Ovary (tissue), 10 donors: ENCODE data around the gene SETBP1. TPM values are rescaled to one million over a fixed set of nuclear protein-coding genes. Genes with fewer than 3 reads are reported as not detected.
A peak's percentile ranks its signal among the peaks of the same experiment; 100 is the strongest.

Source experiments
- DNase-seq, 5 donors: peaks; one replicate each; pipeline ENCODE4 v3.0.0-alpha.2; 2019 to 2020
- H3K27ac ChIP-seq, 2 donors: fragments of 200-600 bp; one replicate each; pipeline versions ENCODE4 v1.5.1 to v1.8.0; 2019 to 2022
- H3K27me3 ChIP-seq: fragments of 200-600 bp; one replicate; pipeline ENCODE4 v1.8.0; 2022
- H3K36me3 ChIP-seq: fragments of 200-600 bp; sonication (generic); one replicate; pipeline ENCODE4 v1.5.1; 2019
- H3K4me1 ChIP-seq: one replicate; pipeline ENCODE4 v1.8.1; 2013; ENCODE audit warnings: mild to moderate bottlenecking, moderate library complexity; ENCODE audit not compliant: insufficient read depth
- H3K4me3 ChIP-seq: fragments of 200-600 bp; sonication (generic); one replicate; pipeline ENCODE4 v1.5.1; 2017
- H3K9me3 ChIP-seq, 2 donors: fragments of 200-600 bp in 1 of 2; sonication (generic) in 1 of 2; one replicate each; pipeline versions ENCODE4 v1.5.1 to v1.8.1; 2013 to 2019; ENCODE audit warnings: mild to moderate bottlenecking in 1 of 2, moderate library complexity in 1 of 2
- CTCF ChIP-seq, 3 donors: fragments of 450-650 bp in 2 of 3; fragments of 200-600 bp in 1 of 3; IDR thresholded peaks; one replicate each; pipeline versions ENCODE4 v1.5.1 to v1.8.0; 2016 to 2022; ENCODE audit warnings: antibody characterized with exemption in 3 of 3, mild to moderate bottlenecking in 1 of 3
- EP300 ChIP-seq: sonication (generic); formaldehyde crosslinking; IDR thresholded peaks from one replicate; pipeline ENCODE4 v1.6.1; 2017; ENCODE audit warnings: antibody characterized with exemption
- POLR2A ChIP-seq: fragments of 450-650 bp; IDR thresholded peaks from one replicate; pipeline ENCODE4 v1.6.1; 2017; ENCODE audit warnings: antibody characterized with exemption, mild to moderate bottlenecking, moderate library complexity
- WGBS, 3 donors: extraction: QIAGEN DNeasy Blood & Tissue Kit in 1 of 3; methylation state at CpG; one replicate each; pipeline versions ENCODE4 v1.1.5 to v1.1.7; 2013 to 2017; 5-methylcytosine and 5-hydroxymethylcytosine counted together
- intact Hi-C, 4 donors: fragments of 100-400 bp; cut with DNase I; formaldehyde crosslinking; loops; one replicate each; pipeline versions ENCODE4 v1.11.0 to v1.15.1; 2022 to 2023
- long read RNA-seq, 3 donors: library from polyadenylated mRNA in 2 of 3; unstranded in 2 of 3; transcript quantifications; one replicate each; pipeline ENCODE4 v2.0.0 and lab custom pipeline, GENCODE V29; 2021 to 2026
- polyA plus RNA-seq, 2 donors: library from polyadenylated mRNA; stranded (reverse); fragments of 200-250 nt in 1 of 2; fragments of 350-450 nt in 1 of 2; fragmentation: Illumina TruSeq in 1 of 2; extraction: RNeasy Lipid Tissue Mini Kit (QIAGEN cat#74804) in 1 of 2; gene quantifications; one replicate each; pipeline ENCODE4 v1.2.3, GENCODE V29; 2013 to 2014
- total RNA-seq, 7 donors: library from RNA; depleted of rRNA in 2 of 7; stranded (reverse); fragments of >200 nt in 2 of 7; fragmentation: NEBNext Ultra II Directional in 3 of 7; extraction: Animal tissue kit (Norgen Biotek cat#: 25700) in 3 of 7; gene quantifications; one replicate each; pipeline versions ENCODE4 v1.1.0 to v1.2.4, GENCODE V29; 2016 to 2023
- donor health status: DM: no; HTN: no; CAD: no; lungs with moderate emphysema.
- donor health status: DM: no; HTN: no; CAD: no.
- donor health status: Bipolar disorder and iron deficiency.
- donor health status: DM: yes; HTN: yes; CAD: no.
- donor health status: DM: no; HTN: no; CAD: no.
- donor health status: DM: yes; HTN: yes; CAD: no.

Gene SETBP1
- 10 to 100 TPM; 23.0 to 53.7 (median 33.3) TPM for total RNA-seq
- polyA plus RNA-seq: 10 to 100 TPM in 1 of 2 donors, 1 to 10 TPM in 1; 7.8 to 12.9 TPM
- long read RNA-seq, donor 1, partial matches to known transcripts: 6 of 22 reads
- long read RNA-seq, donor 1, other reads (novel, unspliced or antisense): 16 of 22 reads
- long read RNA-seq, donor 2: 0 reads
- long read RNA-seq, donor 3, partial matches to known transcripts: 2 of 15 reads
- long read RNA-seq, donor 3, other reads (novel, unspliced or antisense): 12 of 15 reads

GRCh38 chr18:44680273-44681075 lies at the start of gene SETBP1:
TSS of gene SETBP1 (plus strand) at chr18:44680888. CDS start at chr18:44701347, 20,459 bp downstream.
- peak; percentile 77 to 83 (median 82) for DNase-seq
- 0 to 1% (median 0%) methylated on average over 36 to 64 of the region's 64 CpGs for WGBS, 3 donors
- peak within 1 kb of the TSS; percentile 83 to 91 for H3K27ac ChIP-seq
- peak within 1 kb of the TSS; percentile 72 for H3K4me3 ChIP-seq
- no peaks in the 10 kb centered on the region for H3K27me3 ChIP-seq
- H3K36me3 ChIP-seq: no peaks in the 10 kb centered on the region
- peaks cover 6% of the 10 kb centered on the region for H3K4me1 ChIP-seq
- intact Hi-C loops: loop anchor here in 3 of 4 donors (5.0 to 10.0 kb wide), 3 partner anchors 154 to 532 kb away; no protein-coding TSS in a partner anchor
- no peaks in the 10 kb centered on the region for H3K9me3 ChIP-seq
- TF ChIP-seq POLR2A (no peak), CTCF (IDR thresholded peaks at IDR 0.05) (peak in 1 of 3 donors; percentile 2), EP300 (no peak)

- DNase-seq: no peak
- Histone ChIP-seq H3K36me3 (no peaks in the 10 kb centered on the region), H3K27ac (no peak overlapping the region), H3K27me3 (no peaks in the 10 kb centered on the region), H3K4me1 (no peaks in the 10 kb centered on the region), H3K9me3 (no peaks in the 10 kb centered on the region), H3K4me3 (no peak overlapping the region)
- WGBS, 3 donors: 95 to 96% (median 95%) methylated on average over 3 of the region's 3 CpGs
- TF ChIP-seq CTCF (IDR thresholded peaks at IDR 0.05): no peak
- TF ChIP-seq POLR2A: no peak
- TF ChIP-seq EP300: no peak
- intact Hi-C loops: no loop called here
Measured at GRCh38 chr18:44632469-44633145, 48.1 kb upstream of the SETBP1 start.

- Histone ChIP-seq H3K27ac (no peak overlapping the region), H3K9me3 (no peaks in the 10 kb centered on the region), H3K36me3 (no peaks in the 10 kb centered on the region), H3K27me3 (no peaks in the 10 kb centered on the region), H3K4me3 (no peak overlapping the region), H3K4me1 (no peaks in the 10 kb centered on the region)
- intact Hi-C loops: no loop called here
- 95 to 98% (median 96%) methylated on average over 3 of the region's 3 CpGs for WGBS, 3 donors
- TF ChIP-seq POLR2A (no peak), EP300 (no peak), CTCF (IDR thresholded peaks at IDR 0.05) (no peak)
- DNase-seq: no peak
Measured at GRCh38 chr18:44635546-44635945, 45.1 kb upstream of the SETBP1 start.

- intact Hi-C loops: no loop called here
Measured at GRCh38 chr18:44636241-44636640, 44.4 kb upstream of the SETBP1 start.

More at GRCh38 chr18:44636241-44636640, 44.4 kb upstream of the SETBP1 start:
- no peak for DNase-seq
- no peaks in the 10 kb centered on the region for H3K27me3 ChIP-seq
- no peaks in the 10 kb centered on the region for H3K9me3 ChIP-seq
- H3K4me3 ChIP-seq: no peak overlapping the region
- H3K4me1 ChIP-seq: no peaks in the 10 kb centered on the region
- no peaks in the 10 kb centered on the region for H3K36me3 ChIP-seq
- no peak overlapping the region for H3K27ac ChIP-seq
- TF ChIP-seq EP300 (no peak), POLR2A (no peak), CTCF (IDR thresholded peaks at IDR 0.05) (no peak)
